Fibroblast of pulmonary artery (primary cell): ENCODE data around the gene PTPRN2.

ENCODE experiments used
- DNase-seq: peaks from one replicate; pipeline ENCODE4 v3.0.0-alpha.2; 2010; ENCODE audit warnings: low read depth
- H3K4me3 ChIP-seq: replicated peaks from 2 replicates; pipeline ENCODE4 v1.5.1; 2011; ENCODE audit warnings: low read depth, mild to moderate bottlenecking, control low read depth, low read length, moderate library complexity
- TF ChIP-seq, protein P1 (sequence below): IDR thresholded peaks from 2 replicates; pipeline ENCODE4 v1.5.1; 2011; ENCODE audit warnings: mild to moderate bottlenecking, control low read depth, low read length, inconsistent platforms; ENCODE audit errors: missing control alignments

PTPRN2 gene

DNA sequence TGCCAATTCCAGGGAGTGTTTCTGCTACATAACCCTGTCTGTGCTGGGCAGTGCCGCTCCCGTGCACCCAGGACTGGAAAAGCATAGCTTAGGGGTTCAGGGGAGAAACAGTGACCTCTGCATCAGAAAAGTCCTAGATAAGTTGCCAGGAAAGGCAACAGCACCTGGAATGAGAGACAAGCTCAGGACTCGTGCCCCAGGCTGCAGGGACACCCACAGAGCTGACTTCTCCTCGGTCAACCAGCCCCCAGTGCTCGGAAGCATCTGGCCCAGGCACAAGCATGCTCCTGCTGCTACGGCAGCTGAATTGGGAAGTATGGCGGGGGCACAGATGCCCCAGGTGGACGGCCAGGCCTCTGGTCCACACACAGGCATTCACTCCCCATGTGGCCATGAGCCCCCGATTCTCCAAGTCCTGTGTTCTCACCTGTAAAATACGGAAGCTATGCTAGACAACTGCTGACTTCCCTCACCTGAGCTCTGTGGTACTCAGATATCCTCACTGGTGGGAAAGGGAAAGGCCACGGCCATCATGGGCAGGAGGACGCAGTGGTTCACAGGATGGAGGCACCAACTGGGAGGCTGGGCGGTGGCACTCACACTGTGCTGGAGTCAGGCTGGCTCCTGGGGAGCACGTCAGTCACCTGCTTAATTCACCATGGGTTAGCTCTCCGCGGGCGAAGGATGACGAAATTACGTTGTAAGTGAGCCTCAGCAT lies 220.5 kb downstream of the PTPRN2 start:
- TF ChIP-seq, protein P1, sequence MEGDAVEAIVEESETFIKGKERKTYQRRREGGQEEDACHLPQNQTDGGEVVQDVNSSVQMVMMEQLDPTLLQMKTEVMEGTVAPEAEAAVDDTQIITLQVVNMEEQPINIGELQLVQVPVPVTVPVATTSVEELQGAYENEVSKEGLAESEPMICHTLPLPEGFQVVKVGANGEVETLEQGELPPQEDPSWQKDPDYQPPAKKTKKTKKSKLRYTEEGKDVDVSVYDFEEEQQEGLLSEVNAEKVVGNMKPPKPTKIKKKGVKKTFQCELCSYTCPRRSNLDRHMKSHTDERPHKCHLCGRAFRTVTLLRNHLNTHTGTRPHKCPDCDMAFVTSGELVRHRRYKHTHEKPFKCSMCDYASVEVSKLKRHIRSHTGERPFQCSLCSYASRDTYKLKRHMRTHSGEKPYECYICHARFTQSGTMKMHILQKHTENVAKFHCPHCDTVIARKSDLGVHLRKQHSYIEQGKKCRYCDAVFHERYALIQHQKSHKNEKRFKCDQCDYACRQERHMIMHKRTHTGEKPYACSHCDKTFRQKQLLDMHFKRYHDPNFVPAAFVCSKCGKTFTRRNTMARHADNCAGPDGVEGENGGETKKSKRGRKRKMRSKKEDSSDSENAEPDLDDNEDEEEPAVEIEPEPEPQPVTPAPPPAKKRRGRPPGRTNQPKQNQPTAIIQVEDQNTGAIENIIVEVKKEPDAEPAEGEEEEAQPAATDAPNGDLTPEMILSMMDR, result no peak
- DNase-seq, result no peak
- H3K4me3 ChIP-seq, result no peak overlapping the region

DNA sequence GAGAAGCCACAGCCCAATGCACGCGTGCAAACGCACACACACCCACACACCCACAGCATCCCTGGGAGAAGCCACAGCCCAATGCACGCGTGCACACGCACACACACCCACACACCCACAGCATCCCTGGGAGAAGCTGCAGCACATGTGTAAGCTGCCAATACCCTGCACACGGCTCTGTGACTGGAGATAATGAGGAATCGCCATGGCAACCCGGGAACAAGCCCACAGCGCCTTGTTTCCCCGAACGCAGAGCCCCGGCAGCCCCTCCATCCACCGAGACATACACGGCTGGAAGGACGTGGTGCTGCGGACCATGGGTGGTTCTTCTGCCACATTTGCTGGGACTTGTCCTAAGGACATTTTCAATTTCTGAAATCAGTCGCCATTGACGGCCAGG lies 221.3 kb downstream of the PTPRN2 start:
- H3K4me3 ChIP-seq, result no peak overlapping the region
- TF ChIP-seq, protein P1, result no peak
- DNase-seq, result no peak

DNA sequence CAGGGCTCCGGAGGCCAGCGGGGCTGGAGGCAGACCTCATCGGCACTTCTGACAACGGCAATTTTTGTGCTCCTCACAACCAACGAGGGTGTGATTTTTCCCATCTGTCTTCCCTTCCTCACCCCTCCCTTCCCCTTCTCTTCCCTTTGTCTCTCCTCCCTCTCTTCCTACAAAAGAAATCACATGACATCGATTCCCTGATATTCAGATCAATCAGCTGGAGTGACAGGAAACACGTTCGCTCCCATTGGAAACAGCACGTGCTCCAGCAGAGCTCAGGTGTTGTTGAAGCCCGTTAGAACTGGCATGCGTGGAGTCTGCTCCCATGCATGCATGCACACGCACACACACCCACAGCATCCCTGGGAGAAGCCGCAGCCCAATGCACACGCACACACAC lies 222.4 kb downstream of the PTPRN2 start:
- TF ChIP-seq, protein P1, result no peak

DNA sequence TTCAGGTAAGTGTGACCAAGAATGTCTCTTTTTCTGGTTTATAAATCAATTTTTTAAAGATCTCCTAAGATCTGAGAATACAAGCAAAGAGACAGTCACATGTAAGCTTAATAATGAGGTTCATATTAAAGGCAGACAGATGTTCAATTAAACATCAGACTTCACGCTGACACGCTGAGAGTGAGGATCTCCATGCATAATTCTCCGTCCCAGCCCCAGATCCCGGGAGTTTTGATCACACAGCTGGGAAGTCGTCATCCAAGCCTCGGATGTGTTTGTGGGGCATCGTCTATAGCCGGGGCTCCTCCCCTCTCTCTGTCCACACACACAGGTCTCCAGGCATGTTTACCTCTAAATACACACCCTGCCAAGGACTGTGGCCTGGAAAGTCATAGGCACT lies 223.2 kb downstream of the PTPRN2 start:
- no peak for DNase-seq
- no peak overlapping the region for H3K4me3 ChIP-seq
- TF ChIP-seq, protein P1, result no peak

More for the DNA sequence above, 222.4 kb downstream of the PTPRN2 start:
- H3K4me3 ChIP-seq, result no peak overlapping the region
- no peak for DNase-seq

DNA sequence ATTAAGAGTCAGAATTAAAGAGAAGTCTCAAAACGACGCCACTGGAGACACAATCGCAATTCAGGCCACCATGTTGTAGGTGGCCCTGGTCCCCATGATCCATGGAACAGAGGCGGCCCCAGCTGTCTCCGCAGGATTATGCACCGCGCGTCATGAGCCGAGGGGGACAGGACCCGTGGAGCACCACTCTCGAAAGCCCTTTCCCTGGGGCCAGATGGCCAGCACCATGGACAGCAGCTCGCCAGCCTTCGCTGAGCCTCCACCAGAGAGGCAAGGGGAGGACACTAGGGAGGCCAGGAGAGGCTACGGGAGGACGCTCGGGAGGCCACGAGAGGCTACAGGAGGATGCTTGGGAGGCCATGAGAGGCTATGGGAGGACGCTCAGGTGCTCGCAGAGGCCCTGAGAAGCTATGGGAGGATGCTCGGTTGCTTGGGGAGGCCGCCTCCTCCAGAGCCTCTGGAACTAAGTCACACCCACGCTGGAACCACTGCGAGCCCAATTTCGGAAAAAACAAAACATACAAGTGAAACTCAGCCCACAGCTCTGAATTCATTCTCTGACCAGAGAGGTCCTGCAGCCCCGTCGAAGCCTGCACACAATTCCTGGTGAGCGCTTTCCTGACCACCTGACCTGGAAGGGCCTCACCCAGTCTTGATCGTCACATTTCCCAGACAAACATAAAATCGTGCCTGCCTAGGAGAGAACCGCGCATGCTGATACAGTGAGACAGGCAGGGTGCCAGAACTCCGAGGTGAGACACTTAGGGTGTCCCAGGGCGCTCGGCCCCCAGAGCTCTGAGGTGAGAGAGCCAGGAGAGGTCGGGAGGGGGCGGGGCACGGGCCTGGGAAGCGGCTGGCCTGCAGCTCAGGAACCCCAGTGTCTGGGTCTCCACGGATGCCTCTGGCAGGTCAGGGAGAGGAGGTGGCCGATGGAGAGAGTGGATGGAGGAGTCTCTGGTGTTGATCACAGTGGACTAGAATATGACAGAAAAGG lies 224.4 kb downstream of the PTPRN2 start:
- TF ChIP-seq, protein P1, result no peak
- no peak for DNase-seq
- H3K4me3 ChIP-seq, result no peak overlapping the region

DNA sequence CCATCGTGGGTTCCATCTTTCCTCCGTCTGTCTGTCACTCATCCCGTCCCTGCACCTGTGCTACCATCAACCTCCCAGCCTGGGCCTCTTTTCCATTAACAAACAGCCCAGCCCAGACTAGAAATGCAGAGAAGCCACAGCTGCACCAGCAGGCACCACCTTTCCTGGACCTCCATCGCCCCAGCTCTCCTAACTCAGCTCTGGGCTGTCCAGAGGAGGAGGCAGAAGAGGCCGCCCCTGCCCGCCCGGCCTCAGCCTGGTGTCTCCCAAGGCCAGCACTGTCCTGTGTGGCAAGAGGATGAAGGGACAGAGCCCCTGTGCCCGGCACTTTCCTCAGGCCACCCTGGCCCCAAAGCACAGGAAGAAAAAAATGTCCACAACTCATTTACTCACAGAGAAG lies 225.6 kb downstream of the PTPRN2 start:
- H3K4me3 ChIP-seq, result no peak overlapping the region
- TF ChIP-seq, protein P1, result no peak
- DNase-seq, result no peak
